Peyer's patch (tissue), 4 donors: ENCODE measurements around the gene PMM2. TPM values are rescaled to one million over a fixed set of nuclear protein-coding genes. Genes with fewer than 3 reads are reported as not detected.

Experiments used
- DNase-seq, 3 donors: peaks; one replicate each; pipeline ENCODE4 v3.0.0-alpha.2; 2017 to 2019
- H3K27ac ChIP-seq, 4 donors: fragments of 200-600 bp; sonication (generic); one replicate each; pipeline ENCODE4 v1.5.1; 2016 to 2019
- H3K27me3 ChIP-seq, 2 donors: fragments of 200-600 bp; sonication (generic); one replicate each; pipeline ENCODE4 v1.5.1; 2019
- H3K36me3 ChIP-seq, 3 donors: fragments of 200-600 bp; sonication (generic); one replicate each; pipeline ENCODE4 v1.5.1; 2016 to 2019
- H3K4me1 ChIP-seq, 4 donors: fragments of 200-600 bp; sonication (generic); one replicate each; pipeline ENCODE4 v1.5.1; 2016 to 2019
- H3K4me3 ChIP-seq, 4 donors: fragments of 200-600 bp; sonication (generic); 1 replicate in 3 of 4; 2 replicates in 1 of 4; pipeline ENCODE4 v1.5.1; 2016 to 2019; ENCODE audit warnings: mild to moderate bottlenecking in 1 of 4
- H3K9me3 ChIP-seq, 4 donors: fragments of 200-600 bp; sonication (generic); one replicate each; pipeline ENCODE4 v1.5.1; 2016 to 2019; ENCODE audit warnings: mild to moderate bottlenecking in 1 of 4
- POLR2A ChIP-seq, 2 donors: fragments of 450-650 bp; IDR thresholded peaks; one replicate each; pipeline ENCODE4 v1.5.1; 2017; ENCODE audit warnings: antibody characterized with exemption in 2 of 2, mild to moderate bottlenecking in 2 of 2, moderate library complexity in 2 of 2
- total RNA-seq, 4 donors: library from RNA; depleted of rRNA; stranded (reverse); fragments of >200 nt; gene quantifications; one replicate each; pipeline ENCODE4 v1.1.0, GENCODE V29; 2016
- TF ChIP-seq, protein P1 (sequence below), 6 experiments: fragments of 450-650 bp in 4 of 6; fragments of 200-600 bp in 2 of 6; sonication (generic) in 1 of 6; IDR thresholded peaks; one replicate each; pipeline ENCODE4 v1.5.1; 2017 to 2019; ENCODE audit warnings: antibody characterized with exemption in 6 of 6, mild to moderate bottlenecking in 3 of 6, moderate library complexity in 1 of 6

Gene PMM2
- total RNA-seq, 4 donors from 2014 or later: 49.5 to 84.2 (median 82.3) TPM

DNA sequence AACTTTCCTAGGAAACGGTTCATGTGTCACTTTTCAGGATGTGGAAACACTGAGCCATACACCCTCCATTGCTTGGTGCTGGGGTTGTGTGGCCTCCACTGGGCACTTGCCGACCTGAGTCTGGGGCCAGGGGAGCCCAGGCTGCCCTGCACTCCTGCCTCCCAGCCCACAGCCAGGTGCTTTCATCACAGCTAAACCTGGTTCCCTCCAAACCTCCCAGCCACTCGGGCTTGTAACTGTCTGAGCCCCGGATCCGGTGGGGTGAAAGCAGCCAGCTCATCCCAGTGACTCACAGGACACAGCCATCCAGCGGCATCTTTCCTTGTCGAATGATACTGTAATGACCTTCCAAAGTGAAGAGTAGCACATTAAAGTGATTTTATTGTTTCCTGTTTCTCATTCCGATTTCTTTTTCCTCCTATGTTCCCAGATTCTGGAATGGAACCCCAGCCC, 51.3 kb downstream of the PMM2 start:
- peak in 1 of 3 donors; percentile 39 for DNase-seq
- Histone ChIP-seq H3K36me3 (peaks cover 0 to 54% (median 0%) of the 10 kb centered on the region in 3 donors), H3K4me3 (no peak overlapping the region), H3K27ac (no peak overlapping the region), H3K4me1 (peaks cover 0 to 4% (median 2%) of the 10 kb centered on the region in 4 donors), H3K9me3 (peaks cover 0 to 3% (median 0%) of the 10 kb centered on the region in 4 donors), H3K27me3 (no peaks in the 10 kb centered on the region)
- TF ChIP-seq, protein P1, sequence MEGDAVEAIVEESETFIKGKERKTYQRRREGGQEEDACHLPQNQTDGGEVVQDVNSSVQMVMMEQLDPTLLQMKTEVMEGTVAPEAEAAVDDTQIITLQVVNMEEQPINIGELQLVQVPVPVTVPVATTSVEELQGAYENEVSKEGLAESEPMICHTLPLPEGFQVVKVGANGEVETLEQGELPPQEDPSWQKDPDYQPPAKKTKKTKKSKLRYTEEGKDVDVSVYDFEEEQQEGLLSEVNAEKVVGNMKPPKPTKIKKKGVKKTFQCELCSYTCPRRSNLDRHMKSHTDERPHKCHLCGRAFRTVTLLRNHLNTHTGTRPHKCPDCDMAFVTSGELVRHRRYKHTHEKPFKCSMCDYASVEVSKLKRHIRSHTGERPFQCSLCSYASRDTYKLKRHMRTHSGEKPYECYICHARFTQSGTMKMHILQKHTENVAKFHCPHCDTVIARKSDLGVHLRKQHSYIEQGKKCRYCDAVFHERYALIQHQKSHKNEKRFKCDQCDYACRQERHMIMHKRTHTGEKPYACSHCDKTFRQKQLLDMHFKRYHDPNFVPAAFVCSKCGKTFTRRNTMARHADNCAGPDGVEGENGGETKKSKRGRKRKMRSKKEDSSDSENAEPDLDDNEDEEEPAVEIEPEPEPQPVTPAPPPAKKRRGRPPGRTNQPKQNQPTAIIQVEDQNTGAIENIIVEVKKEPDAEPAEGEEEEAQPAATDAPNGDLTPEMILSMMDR (IDR thresholded peaks at IDR 0.05): no peak
- no peak for TF ChIP-seq POLR2A (IDR thresholded peaks at IDR 0.05)

DNA sequence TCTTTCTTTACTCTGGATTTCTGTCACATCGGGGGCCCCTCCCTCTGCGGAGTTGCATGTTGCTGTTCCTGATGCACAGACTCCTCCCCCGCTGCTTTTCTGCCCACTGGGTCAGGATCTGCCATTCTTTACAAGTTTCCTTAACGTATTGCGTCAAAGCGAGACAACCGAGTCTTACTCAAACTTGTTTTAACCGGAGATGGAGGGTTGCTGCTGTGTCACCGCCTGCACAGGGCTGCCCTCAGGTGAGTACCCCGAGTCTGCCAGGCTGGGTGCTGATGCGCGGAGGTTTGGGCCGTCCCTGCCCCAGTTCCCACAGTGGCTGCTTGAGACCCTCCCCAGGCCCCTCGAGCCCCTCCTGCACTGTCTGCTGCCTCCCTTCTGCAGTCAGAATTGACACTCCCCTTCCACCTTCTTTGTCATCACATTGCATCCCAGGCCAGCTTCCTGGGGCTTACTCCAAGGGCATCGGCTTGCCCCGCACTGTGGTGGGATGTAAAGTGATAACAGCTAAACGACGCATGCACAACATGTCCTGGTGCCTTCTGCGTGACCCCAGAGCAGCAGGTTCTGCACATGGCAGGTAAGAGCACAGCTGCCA, 51.9 kb downstream of the PMM2 start:
- no peak overlapping the region for H3K4me3 ChIP-seq
- peaks cover 0 to 3% (median 0%) of the 10 kb centered on the region in 4 donors for H3K9me3 ChIP-seq
- peak in 1 of 3 donors; percentile 45 for DNase-seq
- no peaks in the 10 kb centered on the region for H3K27me3 ChIP-seq
- no peak overlapping the region for H3K27ac ChIP-seq
- H3K4me1 ChIP-seq: peaks cover 0 to 4% (median 2%) of the 10 kb centered on the region in 4 donors
- peaks cover 0 to 59% (median 0%) of the 10 kb centered on the region in 3 donors for H3K36me3 ChIP-seq
- TF ChIP-seq, protein P1 (IDR thresholded peaks at IDR 0.05): no peak

DNA sequence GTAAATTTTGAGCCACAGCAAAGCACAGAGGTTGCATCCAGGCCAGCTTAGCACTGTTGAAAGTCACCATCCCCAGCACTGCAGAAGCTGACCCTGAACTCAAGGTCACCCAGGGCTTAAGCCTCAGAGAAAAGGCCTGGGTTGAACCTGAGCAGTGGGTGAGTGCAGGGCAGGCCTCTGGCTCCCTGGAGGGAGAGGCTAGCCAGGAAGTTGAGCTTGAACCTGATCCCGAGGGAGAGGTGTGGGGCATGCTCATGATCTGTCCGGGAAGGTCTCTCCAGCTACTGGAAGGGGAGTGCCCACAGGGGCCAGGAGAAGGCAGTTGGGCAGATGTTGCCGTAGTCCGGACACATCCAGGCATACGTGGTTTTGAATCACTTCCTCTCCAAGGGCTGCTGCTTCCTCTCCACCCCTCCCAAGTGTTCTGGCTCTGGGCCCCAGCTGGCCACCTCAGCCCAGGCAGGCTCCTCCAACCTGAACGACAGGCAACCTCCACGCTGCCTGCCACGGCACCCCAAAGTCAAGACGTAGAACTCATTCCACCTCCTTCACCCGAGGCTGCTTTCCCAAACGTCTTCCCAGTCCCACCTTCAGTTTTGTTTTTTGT, 52.7 kb downstream of the PMM2 start:
- no peaks in the 10 kb centered on the region for H3K27me3 ChIP-seq
- H3K36me3 ChIP-seq: peaks cover 0 to 68% (median 0%) of the 10 kb centered on the region in 3 donors
- TF ChIP-seq POLR2A (IDR thresholded peaks at IDR 0.05): no peak
- TF ChIP-seq, protein P1 (IDR thresholded peaks at IDR 0.05): no peak
- H3K4me3 ChIP-seq: no peak overlapping the region
- H3K27ac ChIP-seq: peak overlapping the region in 3 of 4 donors; percentile 17 to 39 (median 18)
- peaks cover 0 to 3% (median 0%) of the 10 kb centered on the region in 4 donors for H3K9me3 ChIP-seq
- peaks cover 0 to 4% (median 2%) of the 10 kb centered on the region in 4 donors for H3K4me1 ChIP-seq
- DNase-seq: peak in 2 of 3 donors; percentile 49 to 58

DNA sequence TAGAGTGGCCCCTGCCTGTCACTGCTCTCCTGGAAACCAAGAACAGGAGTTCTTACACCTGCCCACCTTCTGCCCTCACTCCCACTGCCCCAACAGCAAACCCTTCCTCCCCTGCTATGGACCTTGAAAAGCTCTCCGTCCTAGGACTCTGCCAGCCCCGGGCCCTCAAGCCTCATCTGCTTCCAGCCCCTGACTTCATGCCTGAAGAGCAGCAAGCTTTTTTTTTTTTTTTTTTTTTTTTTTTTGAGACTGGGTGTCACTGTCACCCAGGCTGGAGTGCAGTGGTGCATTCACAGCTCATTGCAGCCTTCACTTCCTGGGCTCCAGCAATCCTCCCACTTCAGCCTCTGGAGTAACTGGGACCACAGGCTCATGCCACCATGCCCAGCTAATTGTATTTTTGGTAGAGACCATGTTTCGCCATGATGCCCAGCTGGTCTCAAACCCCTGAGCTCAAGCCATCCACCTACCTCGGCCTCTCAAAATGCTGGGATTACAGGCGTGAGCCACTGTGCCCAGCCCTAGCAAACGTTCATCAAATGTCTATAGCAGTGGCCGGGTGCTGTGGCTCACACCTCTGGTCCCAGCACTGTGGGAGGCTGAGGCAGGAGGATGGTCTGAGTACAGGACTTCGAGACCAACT, 54.2 kb downstream of the PMM2 start:
- no peaks in the 10 kb centered on the region for H3K27me3 ChIP-seq
- no peak overlapping the region for H3K27ac ChIP-seq
- peaks cover 0 to 4% (median 2%) of the 10 kb centered on the region in 4 donors for H3K4me1 ChIP-seq
- H3K9me3 ChIP-seq: peaks cover 0 to 3% (median 0%) of the 10 kb centered on the region in 4 donors
- peak in 2 of 3 donors; percentile 41 to 42 for DNase-seq
- H3K36me3 ChIP-seq: peaks cover 0 to 74% (median 0%) of the 10 kb centered on the region in 3 donors
- TF ChIP-seq, protein P1 (IDR thresholded peaks at IDR 0.05): no peak
- no peak for TF ChIP-seq POLR2A (IDR thresholded peaks at IDR 0.05)
- H3K4me3 ChIP-seq: no peak overlapping the region

DNA sequence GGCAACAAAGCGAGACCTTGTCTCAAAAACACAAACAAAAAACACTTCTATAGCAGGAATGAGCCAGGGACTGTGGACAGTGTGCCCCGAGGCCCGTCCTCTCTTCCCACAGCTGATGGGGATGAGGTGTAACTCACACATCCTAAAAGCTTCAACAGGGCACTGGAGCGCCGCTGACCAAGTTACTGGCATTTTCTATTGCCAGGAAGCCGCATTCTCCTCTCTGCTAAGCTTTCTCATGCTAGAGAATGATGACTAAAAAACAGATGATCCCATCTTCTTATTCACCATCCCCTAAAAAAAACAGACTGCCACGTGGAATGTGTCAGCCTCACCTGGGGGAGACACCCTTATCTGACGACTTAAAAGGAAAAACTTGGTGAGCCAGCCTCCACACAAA, 54.9 kb downstream of the PMM2 start:
- Histone ChIP-seq H3K27me3 (no peaks in the 10 kb centered on the region), H3K27ac (no peak overlapping the region), H3K4me1 (peaks cover 0 to 4% (median 2%) of the 10 kb centered on the region in 4 donors), H3K9me3 (peaks cover 0 to 3% (median 0%) of the 10 kb centered on the region in 4 donors), H3K36me3 (peaks cover 0 to 68% (median 0%) of the 10 kb centered on the region in 3 donors), H3K4me3 (no peak overlapping the region)
- TF ChIP-seq, protein P1 (IDR thresholded peaks at IDR 0.05): no peak
- no peak for TF ChIP-seq POLR2A (IDR thresholded peaks at IDR 0.05)
- DNase-seq: peak in 1 of 3 donors; percentile 34
